Kidney (tissue), 14 donors: ENCODE data around the gene FAT2. TPM values are rescaled to one million over a fixed set of nuclear protein-coding genes. Genes with fewer than 3 reads are reported as not detected.

Source experiments
- DNase-seq, 5 donors: peaks; one replicate each; pipeline ENCODE4 v3.0.0-alpha.2; 2013 to 2020
- FAIRE-seq: peaks from 2 replicates; lab custom pipeline; 2012; peaks lifted over from hg19 to GRCh38; lab: Jason Lieb, UNC
- H3K27ac ChIP-seq, 2 donors: one replicate each; pipeline ENCODE4 v1.7.0; 2013; ENCODE audit warnings: low read depth in 2 of 2, low read length in 2 of 2, inconsistent platforms in 1 of 2
- H3K27me3 ChIP-seq: one replicate; pipeline ENCODE4 v1.7.1; 2013; ENCODE audit warnings: low read length, inconsistent platforms; ENCODE audit not compliant: control insufficient read depth, insufficient read depth
- H3K36me3 ChIP-seq, 3 donors: one replicate each; pipeline versions ENCODE4 v1.7.0 to v1.7.1; 2013; ENCODE audit warnings: low read length in 3 of 3, control low read depth in 1 of 3, inconsistent platforms in 1 of 3; ENCODE audit not compliant: insufficient read depth in 3 of 3, control insufficient read depth in 2 of 3
- H3K4me1 ChIP-seq, 3 donors: one replicate each; pipeline versions ENCODE4 v1.7.0 to v1.7.1; 2013; ENCODE audit warnings: low read length in 3 of 3, inconsistent platforms in 1 of 3, low read depth in 1 of 3; ENCODE audit not compliant: control insufficient read depth in 2 of 3, insufficient read depth in 2 of 3
- H3K4me3 ChIP-seq, 3 donors: one replicate each; pipeline versions ENCODE4 v1.7.0 to v1.8.1; 2013; ENCODE audit warnings: low read length in 3 of 3, control low read depth in 1 of 3, inconsistent platforms in 1 of 3
- H3K9ac ChIP-seq, 3 donors: one replicate each; pipeline versions ENCODE4 v1.7.0 to v1.7.1; 2013; ENCODE audit warnings: low read length in 3 of 3, control low read depth in 1 of 3, inconsistent platforms in 1 of 3
- H3K9me3 ChIP-seq, 3 donors: one replicate each; pipeline versions ENCODE4 v1.7.0 to v1.7.1; 2013; ENCODE audit warnings: low read length in 3 of 3, control low read depth in 1 of 3, inconsistent platforms in 1 of 3; ENCODE audit not compliant: control insufficient read depth in 2 of 3, insufficient read depth in 1 of 3
- CTCF ChIP-seq: IDR thresholded peaks from 3 replicates; pipeline ENCODE4 v1.5.1; 2012; ENCODE audit warnings: mild to moderate bottlenecking, moderate library complexity, borderline replicate concordance; ENCODE audit not compliant: insufficient read depth; ENCODE audit errors: extremely low read depth
- intact Hi-C: fragments of 100-400 bp; cut with DNase I; formaldehyde crosslinking; loops from one replicate; pipeline ENCODE4 v1.11.1; 2022
- polyA plus RNA-seq: library from polyadenylated mRNA; stranded (reverse); fragments of 350-450 nt; fragmentation: Illumina TruSeq; extraction: RNeasy Lipid Tissue Mini Kit (QIAGEN cat#74804); gene quantifications from one replicate; pipeline ENCODE4 v1.2.3, GENCODE V29; 2014; ENCODE audit warnings: low read depth, low replicate concordance; ENCODE audit not compliant: insufficient read depth
- total RNA-seq: library from RNA; stranded (reverse); fragmentation: NEBNext Ultra II Directional; extraction: Animal tissue kit (Norgen Biotek cat#: 25700); gene quantifications from one replicate; pipeline ENCODE4 v1.2.1, GENCODE V29; 2021
- donor health status: control.
- donor health status: control.
- donor health status: control.
- donor health status: control.
- donor health status: control.
- donor health status: DM: yes; HTN: yes; CAD: no.
- donor health status: Normal renal cell carcinoma (clear cell type).

Gene FAT2
- total and polyA plus RNA-seq, 2 donors from 2014 or later = 0.13 to 0.37 TPM

GRCh38 chr5:151617841-151618710 is 26.9 kb upstream of the FAT2 start:
- FAIRE-seq = no peak
- DNase-seq = no peak
- Histone ChIP-seq H3K27me3 (no peaks in the 10 kb centered on the region), H3K9me3 (no peaks in the 10 kb centered on the region), H3K4me3 (no peak overlapping the region), H3K4me1 (no peaks in the 10 kb centered on the region), H3K9ac (no peak overlapping the region), H3K36me3 (no peaks in the 10 kb centered on the region), H3K27ac (no peak overlapping the region)
- intact Hi-C loops = no loop called here
- no peak for TF ChIP-seq CTCF

GRCh38 chr5:151617383-151617840 is 26.3 kb upstream of the FAT2 start:
- Histone ChIP-seq H3K4me3 (no peak overlapping the region), H3K4me1 (no peaks in the 10 kb centered on the region), H3K9me3 (no peaks in the 10 kb centered on the region), H3K36me3 (no peaks in the 10 kb centered on the region), H3K9ac (no peak overlapping the region), H3K27ac (no peak overlapping the region), H3K27me3 (no peaks in the 10 kb centered on the region)
- FAIRE-seq = no peak
- intact Hi-C loops = no loop called here
- DNase-seq = no peak
- TF ChIP-seq CTCF = no peak

GRCh38 chr5:151615431-151615830 is 24.3 kb upstream of the FAT2 start:
- no peak for FAIRE-seq

More at GRCh38 chr5:151615431-151615830, 24.3 kb upstream of the FAT2 start:
- no peaks in the 10 kb centered on the region for H3K27me3 ChIP-seq
- H3K9me3 ChIP-seq = no peaks in the 10 kb centered on the region
- intact Hi-C loops = no loop called here
- H3K4me1 ChIP-seq = no peaks in the 10 kb centered on the region
- H3K4me3 ChIP-seq = no peak overlapping the region
- no peak for DNase-seq
- H3K9ac ChIP-seq = no peak overlapping the region
- no peaks in the 10 kb centered on the region for H3K36me3 ChIP-seq
- no peak overlapping the region for H3K27ac ChIP-seq
- no peak for TF ChIP-seq CTCF
